Cardiac muscle cell (in vitro differentiated cells and primary cell): Measurements from ENCODE around the gene SPATA31D4. TPM values are rescaled to one million over a fixed set of nuclear protein-coding genes. Genes with fewer than 3 reads are reported as not detected.

Source experiments
- DNase-seq, 2 donors: peaks; one replicate each; pipeline versions ENCODE4 v3.0.0 to v3.0.0-alpha.2; 2010 to 2017; ENCODE audit warnings: low read depth in 1 of 2, low spot score in 1 of 2
- H3K27ac ChIP-seq: fragments of 200-600 bp; sonication (generic); 2 replicates; pipeline ENCODE4 v1.5.1; 2016
- H3K27me3 ChIP-seq: fragments of 200-600 bp; sonication (generic); 2 replicates; pipeline ENCODE4 v1.6.0; 2016; ENCODE audit warnings: control low read depth
- H3K36me3 ChIP-seq: fragments of 200-600 bp; sonication (generic); 2 replicates; pipeline ENCODE4 v1.5.1; 2016; ENCODE audit warnings: control low read depth
- H3K4me1 ChIP-seq: fragments of 200-600 bp; sonication (generic); 2 replicates; pipeline ENCODE4 v1.8.1; 2017; ENCODE audit warnings: low read depth, mild to moderate bottlenecking, mixed run types
- H3K4me3 ChIP-seq: fragments of 200-600 bp; sonication (generic); 2 replicates; pipeline ENCODE4 v1.5.1; 2016; ENCODE audit warnings: mild to moderate bottlenecking
- H3K9me3 ChIP-seq: fragments of 200-600 bp; sonication (generic); 2 replicates; pipeline ENCODE4 v1.5.1; 2017; ENCODE audit warnings: low read depth, mild to moderate bottlenecking, control low read depth
- polyA plus RNA-seq: library from polyadenylated mRNA; unstranded; fragments of >200 nt; fragmentation: Nextera tagmentation; extraction: Ambion mirVana; gene quantifications from 2 replicates; pipeline ENCODE4 v1.2.1, GENCODE V29; 2016
- total RNA-seq: library from RNA; depleted of rRNA; stranded (reverse); fragments of >200 nt; gene quantifications from 2 replicates; pipeline ENCODE4 v1.2.3, GENCODE V29; 2016
- TF ChIP-seq, protein P1 (sequence below): IDR thresholded peaks from 2 replicates; pipeline ENCODE4 v1.5.1; 2012; ENCODE audit warnings: low read depth, mild to moderate bottlenecking, low read length

SPATA31D4 gene
- total and polyA plus RNA-seq, 2 experiments from 2014 or later, result not detected

DNA sequence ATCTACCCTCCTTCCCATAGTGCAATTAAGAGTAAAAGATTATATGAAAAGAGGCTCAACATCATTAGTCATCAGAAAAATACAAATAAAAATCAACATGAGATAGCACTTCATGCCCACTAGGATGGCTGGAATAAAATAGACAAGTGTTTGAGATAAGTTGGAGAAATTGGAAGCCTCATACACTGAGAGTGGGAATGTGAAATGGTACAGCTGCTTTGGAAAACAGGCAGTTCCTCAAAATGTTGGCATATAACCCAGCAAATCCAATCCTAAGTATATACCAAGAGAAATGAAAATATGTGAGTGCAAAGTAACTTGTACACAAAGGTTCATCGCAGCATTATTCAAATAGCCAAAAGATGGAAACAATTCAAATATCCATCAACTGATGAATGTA lies 24.9 kb downstream of the SPATA31D4 start:
- Histone ChIP-seq H3K9me3 (no peaks in the 10 kb centered on the region), H3K27ac (no peak overlapping the region), H3K36me3 (no peaks in the 10 kb centered on the region), H3K27me3 (no peaks in the 10 kb centered on the region), H3K4me3 (no peak overlapping the region), H3K4me1 (no peaks in the 10 kb centered on the region)
- TF ChIP-seq, protein P1, sequence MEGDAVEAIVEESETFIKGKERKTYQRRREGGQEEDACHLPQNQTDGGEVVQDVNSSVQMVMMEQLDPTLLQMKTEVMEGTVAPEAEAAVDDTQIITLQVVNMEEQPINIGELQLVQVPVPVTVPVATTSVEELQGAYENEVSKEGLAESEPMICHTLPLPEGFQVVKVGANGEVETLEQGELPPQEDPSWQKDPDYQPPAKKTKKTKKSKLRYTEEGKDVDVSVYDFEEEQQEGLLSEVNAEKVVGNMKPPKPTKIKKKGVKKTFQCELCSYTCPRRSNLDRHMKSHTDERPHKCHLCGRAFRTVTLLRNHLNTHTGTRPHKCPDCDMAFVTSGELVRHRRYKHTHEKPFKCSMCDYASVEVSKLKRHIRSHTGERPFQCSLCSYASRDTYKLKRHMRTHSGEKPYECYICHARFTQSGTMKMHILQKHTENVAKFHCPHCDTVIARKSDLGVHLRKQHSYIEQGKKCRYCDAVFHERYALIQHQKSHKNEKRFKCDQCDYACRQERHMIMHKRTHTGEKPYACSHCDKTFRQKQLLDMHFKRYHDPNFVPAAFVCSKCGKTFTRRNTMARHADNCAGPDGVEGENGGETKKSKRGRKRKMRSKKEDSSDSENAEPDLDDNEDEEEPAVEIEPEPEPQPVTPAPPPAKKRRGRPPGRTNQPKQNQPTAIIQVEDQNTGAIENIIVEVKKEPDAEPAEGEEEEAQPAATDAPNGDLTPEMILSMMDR, result no peak
- DNase-seq, result no peak

DNA sequence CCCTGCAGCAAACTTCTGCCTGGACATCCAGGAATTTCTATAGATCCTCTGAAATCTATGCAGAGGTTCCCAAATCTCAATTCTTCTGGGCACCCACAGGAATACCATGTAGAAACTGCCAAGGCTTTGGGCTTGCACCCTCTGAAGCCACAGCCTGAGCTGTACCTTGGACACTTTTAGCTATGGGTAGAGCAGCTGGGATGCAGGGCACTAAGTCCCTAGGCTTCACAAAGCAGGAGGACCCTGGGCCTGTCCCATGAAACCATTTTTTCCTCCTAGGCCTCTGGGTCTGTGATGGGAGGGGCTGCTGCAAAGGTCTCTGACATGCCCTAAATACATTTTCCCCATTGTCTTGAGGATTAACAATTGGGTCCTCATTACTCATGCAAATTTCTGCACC lies 27.4 kb downstream of the SPATA31D4 start:
- H3K27ac ChIP-seq, result no peak overlapping the region
- H3K36me3 ChIP-seq, result no peaks in the 10 kb centered on the region
- no peak for DNase-seq
- H3K27me3 ChIP-seq, result no peaks in the 10 kb centered on the region
- no peak overlapping the region for H3K4me3 ChIP-seq
- TF ChIP-seq, protein P1, result no peak
- no peaks in the 10 kb centered on the region for H3K9me3 ChIP-seq
- no peaks in the 10 kb centered on the region for H3K4me1 ChIP-seq

DNA sequence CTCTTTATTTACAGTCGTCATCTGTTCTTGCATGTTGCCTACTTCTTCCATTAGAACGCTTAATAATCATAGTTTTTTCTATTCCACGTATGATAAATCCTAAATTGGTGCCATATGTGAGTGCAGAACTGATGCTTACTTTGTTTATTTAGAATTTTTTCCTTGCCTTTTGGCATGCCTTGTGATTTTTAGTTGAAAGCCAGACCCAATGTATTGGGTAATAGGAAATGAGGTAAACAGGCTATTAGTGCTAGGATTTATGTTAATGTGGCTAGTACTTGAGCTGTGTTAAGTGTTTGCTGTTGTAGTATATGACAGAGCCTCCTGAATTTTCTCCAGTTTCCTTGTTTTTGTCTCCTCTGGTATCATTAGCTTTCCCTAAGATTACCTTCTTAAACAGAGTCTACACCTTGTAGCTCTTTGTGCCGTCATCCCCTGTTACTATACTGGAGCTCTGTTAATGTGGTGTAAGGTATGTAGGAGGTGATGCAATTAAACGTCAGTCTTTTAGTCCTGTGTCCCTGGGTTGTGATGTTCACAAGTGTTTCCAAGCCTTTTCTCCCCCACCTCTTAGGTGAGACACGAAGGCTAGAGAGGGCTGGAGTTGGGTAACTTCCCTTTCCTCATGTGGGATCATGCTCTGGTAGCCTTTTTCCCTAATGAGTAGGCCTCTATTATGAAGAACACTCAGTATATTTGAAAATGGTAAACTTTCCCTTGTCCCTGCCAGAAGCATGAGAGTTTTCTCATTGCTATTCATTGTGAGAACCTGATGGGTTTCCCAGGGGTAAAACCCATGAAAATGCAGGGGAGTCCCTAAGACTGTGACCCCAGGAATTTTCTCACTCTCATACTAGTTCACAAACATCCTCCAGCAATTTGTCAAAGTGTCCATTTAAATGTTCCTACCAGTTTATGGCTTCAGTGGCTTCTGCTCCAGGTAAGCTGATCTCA lies 36.3 kb downstream of the SPATA31D4 start:
- Histone ChIP-seq H3K27ac (no peak overlapping the region), H3K9me3 (no peaks in the 10 kb centered on the region), H3K36me3 (no peaks in the 10 kb centered on the region), H3K4me1 (no peaks in the 10 kb centered on the region), H3K4me3 (no peak overlapping the region), H3K27me3 (no peaks in the 10 kb centered on the region)
- DNase-seq, result peak in 1 of 2 donors; percentile 23
- TF ChIP-seq, protein P1, result no peak

DNA sequence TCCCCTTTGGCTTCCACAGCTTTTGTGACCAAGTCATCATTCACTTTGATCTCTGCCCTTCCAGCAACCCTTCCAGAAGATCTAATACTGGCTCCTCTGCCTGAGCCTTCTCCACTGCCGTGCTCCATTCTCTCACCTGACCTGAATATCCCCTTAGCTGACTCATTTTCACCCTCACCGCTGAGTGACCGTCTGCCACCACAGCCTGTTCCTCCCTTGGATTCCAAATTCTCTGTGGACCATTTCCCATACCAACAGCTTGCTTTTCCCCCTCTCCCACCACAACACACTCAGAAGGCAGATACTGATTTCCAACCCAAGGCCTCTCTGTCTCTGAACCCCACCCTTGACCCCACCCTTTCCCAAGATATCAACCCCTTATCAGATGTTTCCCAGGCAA lies 39.8 kb downstream of the SPATA31D4 start:
- Histone ChIP-seq H3K27me3 (no peaks in the 10 kb centered on the region), H3K9me3 (no peaks in the 10 kb centered on the region), H3K36me3 (no peaks in the 10 kb centered on the region), H3K4me3 (no peak overlapping the region), H3K27ac (no peak overlapping the region), H3K4me1 (no peaks in the 10 kb centered on the region)
- DNase-seq, result no peak
- TF ChIP-seq, protein P1, result no peak

DNA sequence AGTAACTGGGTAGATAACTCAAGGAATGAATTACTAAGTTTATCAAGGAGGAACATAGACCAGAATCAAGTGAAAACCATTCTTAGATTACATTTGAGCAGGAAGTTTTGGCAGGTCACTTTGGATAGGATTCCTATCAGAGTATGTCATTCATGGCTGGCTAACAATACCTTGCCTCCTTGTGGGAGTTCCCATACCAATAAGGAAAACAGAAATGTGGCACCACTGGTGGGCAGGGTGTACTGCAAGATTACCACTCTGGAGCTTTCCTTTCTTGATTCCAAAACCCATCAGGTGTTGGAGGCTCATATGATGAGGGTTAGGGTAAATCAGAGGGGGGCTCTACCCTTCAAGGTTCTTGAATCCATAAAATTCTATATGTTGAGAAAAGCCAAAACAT lies 41.7 kb downstream of the SPATA31D4 start:
- TF ChIP-seq, protein P1, result no peak
- H3K9me3 ChIP-seq, result no peaks in the 10 kb centered on the region
- H3K36me3 ChIP-seq, result no peaks in the 10 kb centered on the region
- no peak for DNase-seq
- H3K27ac ChIP-seq, result no peak overlapping the region
- no peak overlapping the region for H3K4me3 ChIP-seq
- H3K27me3 ChIP-seq, result no peaks in the 10 kb centered on the region
- no peaks in the 10 kb centered on the region for H3K4me1 ChIP-seq
